K562 (cell line): Measurements from ENCODE around the gene RDH5. TPM values are rescaled to one million over a fixed set of nuclear protein-coding genes. Genes with fewer than 3 reads are reported as not detected.

Experiments
- AFF1 ChIP-seq, 2 experiments: fragments of 450-650 bp; IDR thresholded peaks; 2 replicates each; pipeline ENCODE4 v1.6.1; 2018; ENCODE audit warnings: mild to moderate bottlenecking in 2 of 2, low read depth in 1 of 2; ENCODE audit not compliant: partially characterized antibody in 2 of 2
- CHD4 ChIP-seq: fragments of 200-600 bp; sonication (generic); IDR thresholded peaks from 3 replicates; pipeline ENCODE4 v1.6.1; 2012; ENCODE audit warnings: low read depth, mild to moderate bottlenecking, mixed read lengths, low read length, inconsistent platforms; ENCODE audit not compliant: insufficient read depth, insufficient replicate concordance, poor library complexity, severe bottlenecking
- DACH1 ChIP-seq: fragments of 450-650 bp; IDR thresholded peaks from 2 replicates; pipeline ENCODE4 v1.6.1; 2018; ENCODE audit not compliant: partially characterized antibody
- DNMT1 ChIP-seq: fragments of 450-650 bp; IDR thresholded peaks from 2 replicates; pipeline ENCODE4 v1.6.1; 2016; ENCODE audit warnings: antibody characterized with exemption, mild to moderate bottlenecking
- ETV1 ChIP-seq: fragments of 450-650 bp; conservative IDR thresholded peaks from 2 replicates; pipeline ENCODE4 v1.6.1; 2016; ENCODE audit warnings: missing genetic modification characterization, control low read depth, low read depth, missing compliant biosample characterization
- HDAC2 ChIP-seq: fragments of 450-650 bp; IDR thresholded peaks from 2 replicates; pipeline ENCODE4 v1.6.1; 2016; ENCODE audit warnings: mild to moderate bottlenecking
- KAT2B ChIP-seq: IDR thresholded peaks from one replicate; pipeline ENCODE4 v1.6.1; 2012; ENCODE audit warnings: low read depth, mild to moderate bottlenecking, control low read depth, inconsistent platforms, low read length, moderate library complexity
- KLF16 ChIP-seq: IDR thresholded peaks from 2 replicates; pipeline ENCODE4 v1.6.1; 2016; ENCODE audit warnings: antibody characterized with exemption
- MTA2 ChIP-seq: fragments of 450-650 bp; IDR thresholded peaks from 2 replicates; pipeline ENCODE4 v1.6.1; 2016; ENCODE audit warnings: low read depth
- MTA3 ChIP-seq: fragments of 450-650 bp; formaldehyde crosslinking; IDR thresholded peaks from 2 replicates; pipeline ENCODE4 v1.6.1; 2017; ENCODE audit warnings: mild to moderate bottlenecking, borderline replicate concordance
- NRF1 ChIP-seq, 2 experiments: fragments of 450-650 bp; IDR thresholded peaks in 1 of 2; conservative IDR thresholded peaks in 1 of 2; 2 replicates each; pipeline ENCODE4 v1.6.1; 2014; ENCODE audit warnings: mild to moderate bottlenecking in 2 of 2
- OTX1 ChIP-seq: fragments of 450-650 bp; formaldehyde crosslinking; IDR thresholded peaks from 2 replicates; pipeline ENCODE4 v1.4.0; 2022; ENCODE audit warnings: mild to moderate bottlenecking
- POU5F1 ChIP-seq: fragments of 150-350 bp; IDR thresholded peaks from 2 replicates; pipeline ENCODE4 v1.6.1; 2014; ENCODE audit warnings: borderline replicate concordance, low read length, low read depth, mild to moderate bottlenecking; ENCODE audit not compliant: partially characterized antibody
- VEZF1 ChIP-seq: fragments of 200-800 bp; sonication (Bioruptor generic); IDR thresholded peaks from 2 replicates; pipeline ENCODE4 v1.6.1; 2017; ENCODE audit warnings: missing genetic modification characterization, missing compliant biosample characterization
- XRCC5 ChIP-seq: fragments of 200-400 bp; formaldehyde crosslinking; IDR thresholded peaks from 2 replicates; pipeline ENCODE4 v1.6.1; 2017; ENCODE audit warnings: low read depth, mild to moderate bottlenecking, low read length
- ZNF274 ChIP-seq: IDR thresholded peaks from 2 replicates; pipeline ENCODE4 v1.6.1; 2011; ENCODE audit warnings: low read depth, mild to moderate bottlenecking, low read length, moderate library complexity, borderline replicate concordance
- ZNF347 ChIP-seq: fragments of 450-650 bp; formaldehyde crosslinking; IDR thresholded peaks from 2 replicates; pipeline ENCODE4 v1.4.0; 2020; ENCODE audit warnings: low read depth, mild to moderate bottlenecking, moderate library complexity
- ZNF444 ChIP-seq: fragments of 250-450 bp; sonication (Bioruptor Pico); IDR thresholded peaks from 2 replicates; pipeline ENCODE4 v1.4.0; 2020; ENCODE audit warnings: mild to moderate bottlenecking, moderate library complexity
- ZNF644 ChIP-seq: fragments of 200-800 bp; sonication (Bioruptor generic); IDR thresholded peaks from 2 replicates; pipeline ENCODE4 v1.6.1; 2016; ENCODE audit warnings: low read depth, missing genetic modification characterization, missing compliant biosample characterization
- polyA plus RNA-seq, 8 experiments: library from polyadenylated mRNA; depleted of rRNA in 4 of 8; stranded (reverse) in 5 of 8; unstranded in 3 of 8; fragments of >200 nt; fragmentation: Nextera tagmentation in 2 of 8; fragmentation: Illumina TruSeq in 1 of 8; extraction: Ambion mirVana in 2 of 8; extraction: Trizol in 1 of 8; gene quantifications; 2 replicates each; pipeline versions ENCODE4 v1.2.1 to v1.2.3, GENCODE V29; 2011 to 2014; ENCODE audit warnings: inconsistent platforms in 1 of 8, missing spikeins in 1 of 8
- total RNA-seq, 7 experiments: library from RNA; depleted of rRNA in 6 of 7; stranded (reverse); fragments of >200 nt in 6 of 7; fragmentation: Illumina TruSeq in 2 of 7; extraction: Trizol in 2 of 7; gene quantifications; 2 replicates each; pipeline versions ENCODE4 v1.2.1 to v1.2.3, GENCODE V29; 2011 to 2021; ENCODE audit warnings: low replicate concordance in 1 of 7
- TF ChIP-seq, protein P1 (sequence below): fragments of 450-650 bp; formaldehyde crosslinking; conservative IDR thresholded peaks from 2 replicates; pipeline ENCODE4 v1.4.0; 2022; ENCODE audit warnings: mild to moderate bottlenecking, missing genetic modification characterization

Gene RDH5
- total and polyA plus RNA-seq, 9 of the 15 experiments (the other 6 are each of a cell fraction or from before 2014, with no cell fraction given), result 0.28 to 2.0 (median 1.1) TPM; not detected in 1

DNA sequence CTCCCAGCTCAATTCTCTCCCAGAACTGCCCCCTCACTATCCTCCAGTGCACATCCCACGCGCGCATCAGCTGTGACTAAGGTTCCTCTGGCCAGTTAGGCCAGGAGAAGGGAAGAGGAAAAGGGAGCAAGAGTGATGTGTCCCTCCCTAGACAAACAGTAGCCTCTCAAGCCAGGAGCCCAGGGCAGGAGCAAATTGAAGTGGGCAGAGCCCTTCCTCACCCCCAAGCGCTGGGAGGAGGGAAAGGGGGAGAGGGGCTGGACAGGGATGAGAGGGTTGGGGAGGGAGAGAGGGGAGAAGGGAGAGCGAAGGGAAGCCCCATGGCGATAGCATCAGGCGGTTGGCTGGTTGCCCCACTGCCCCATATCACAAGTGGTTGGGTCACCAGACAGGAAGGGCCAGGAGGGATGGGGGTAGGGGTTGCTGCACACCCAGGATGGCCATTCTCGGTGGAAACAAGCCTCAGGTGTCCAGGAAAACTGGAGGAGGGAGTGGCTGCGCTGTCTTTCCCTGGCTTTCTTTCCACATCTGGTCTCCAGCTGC is 7.5 kb downstream of the RDH5 start (continued):
- TF ChIP-seq, protein P1, sequence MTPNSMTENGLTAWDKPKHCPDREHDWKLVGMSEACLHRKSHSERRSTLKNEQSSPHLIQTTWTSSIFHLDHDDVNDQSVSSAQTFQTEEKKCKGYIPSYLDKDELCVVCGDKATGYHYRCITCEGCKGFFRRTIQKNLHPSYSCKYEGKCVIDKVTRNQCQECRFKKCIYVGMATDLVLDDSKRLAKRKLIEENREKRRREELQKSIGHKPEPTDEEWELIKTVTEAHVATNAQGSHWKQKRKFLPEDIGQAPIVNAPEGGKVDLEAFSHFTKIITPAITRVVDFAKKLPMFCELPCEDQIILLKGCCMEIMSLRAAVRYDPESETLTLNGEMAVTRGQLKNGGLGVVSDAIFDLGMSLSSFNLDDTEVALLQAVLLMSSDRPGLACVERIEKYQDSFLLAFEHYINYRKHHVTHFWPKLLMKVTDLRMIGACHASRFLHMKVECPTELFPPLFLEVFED (CRISPR knock-in tag), result 0 out of 2 replicates have a peak, but pooled peaks have one; percentile 65
- TF ChIP-seq AFF1 (IDR thresholded peaks at IDR 0.05; ENCODE audit: low read depth in 1 of 2, partially characterized antibody in 2 of 2) (no peak), CHD4 (no peak), NRF1 (conservative IDR thresholded peaks at IDR 0.05 in 1 of 2, IDR thresholded peaks at IDR 0.05 in 1 of 2) (peak; percentile 62 to 66), POU5F1 (no peak), XRCC5 (no peak), ETV1 (tag) (peak; percentile 81), HDAC2 (peak; percentile 43; the same call in 1 of the 2 replicates), ZNF444 (CRISPR knock-in tag) (no peak), MTA2 (no peak), DACH1 (peak; percentile 61), DNMT1 (no peak), MTA3 (no peak), KLF16 (no peak), OTX1 (CRISPR knock-in tag) (peak; percentile 42; the same call in 1 of the 2 replicates), ZNF644 (tag) (no peak), VEZF1 (CRISPR knock-in tag) (peak; percentile 78; the same call in 1 of the 2 replicates), ZNF347 (CRISPR knock-in tag) (no peak), ZNF274 (no peak), KAT2B (no peak)
